Measurements from ENCODE around the gene XKR3.

XKR3 gene

DNA sequence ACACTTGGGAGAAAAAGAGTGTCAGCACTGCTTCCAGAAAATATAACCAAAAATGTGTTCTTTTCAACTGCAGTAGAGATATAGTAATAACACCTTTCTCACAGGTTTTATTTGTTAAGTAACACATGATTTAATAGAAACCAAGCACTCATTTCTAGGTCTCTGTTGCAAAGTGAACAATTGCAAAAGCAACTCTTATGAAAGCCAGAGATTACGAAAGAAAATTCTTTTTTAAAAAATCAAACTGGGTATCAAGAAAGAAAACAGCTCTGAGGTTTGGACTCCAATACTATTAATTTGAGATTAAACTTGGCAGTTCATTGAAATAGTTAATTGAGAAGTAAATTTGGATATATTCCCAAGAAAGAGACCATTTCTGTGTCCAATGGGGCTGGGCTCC, 9.8 kb upstream of the XKR3 start:
- Histone ChIP-seq H3K9me3 (ENCODE audit: control insufficient read depth, insufficient read depth, low read depth, low read length) (no peaks in the 10 kb centered on the region), H3K9ac (ENCODE audit: low read length) (no peak overlapping the region), H3K27me3 (ENCODE audit: control insufficient read depth, insufficient read depth, low read length) (no peaks in the 10 kb centered on the region), H3K4me1 (ENCODE audit: control insufficient read depth, insufficient read depth, low read length) (no peaks in the 10 kb centered on the region), H3K27ac (ENCODE audit: low read depth, low read length) (no peak overlapping the region), H3K4me3 (ENCODE audit: low read depth, low read length) (no peak overlapping the region), H3K36me3 (ENCODE audit: control insufficient read depth, insufficient read depth, low read length) (no peaks in the 10 kb centered on the region)

DNA sequence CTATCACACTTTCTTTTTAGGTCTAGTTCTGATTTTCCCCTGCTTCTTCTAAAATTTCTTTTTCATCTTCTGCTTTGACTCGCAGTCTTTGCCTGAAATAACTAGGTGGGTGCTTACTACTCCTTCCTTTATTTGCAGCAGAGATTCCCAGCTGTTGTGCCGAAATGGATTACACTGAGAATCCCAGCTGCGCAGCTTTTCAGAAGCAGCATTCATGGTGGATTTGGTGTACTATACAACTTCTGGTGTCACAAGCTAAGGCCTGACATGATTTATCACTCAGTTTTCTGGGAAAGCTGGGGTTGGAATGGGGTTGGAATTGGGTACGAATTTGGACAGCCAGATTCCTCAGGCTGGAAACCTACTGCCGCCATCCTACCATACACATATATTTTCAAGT, 6.0 kb upstream of the XKR3 start:
- H3K27me3 ChIP-seq (ENCODE audit: control insufficient read depth, insufficient read depth, low read length) = no peaks in the 10 kb centered on the region
- no peak overlapping the region for H3K27ac ChIP-seq (ENCODE audit: low read depth, low read length)
- H3K4me3 ChIP-seq (ENCODE audit: low read depth, low read length) = no peak overlapping the region
- H3K9me3 ChIP-seq (ENCODE audit: control insufficient read depth, insufficient read depth, low read depth, low read length) = no peaks in the 10 kb centered on the region
- H3K36me3 ChIP-seq (ENCODE audit: control insufficient read depth, insufficient read depth, low read length) = no peaks in the 10 kb centered on the region
- no peak overlapping the region for H3K9ac ChIP-seq (ENCODE audit: low read length)
- H3K4me1 ChIP-seq (ENCODE audit: control insufficient read depth, insufficient read depth, low read length) = no peaks in the 10 kb centered on the region

DNA sequence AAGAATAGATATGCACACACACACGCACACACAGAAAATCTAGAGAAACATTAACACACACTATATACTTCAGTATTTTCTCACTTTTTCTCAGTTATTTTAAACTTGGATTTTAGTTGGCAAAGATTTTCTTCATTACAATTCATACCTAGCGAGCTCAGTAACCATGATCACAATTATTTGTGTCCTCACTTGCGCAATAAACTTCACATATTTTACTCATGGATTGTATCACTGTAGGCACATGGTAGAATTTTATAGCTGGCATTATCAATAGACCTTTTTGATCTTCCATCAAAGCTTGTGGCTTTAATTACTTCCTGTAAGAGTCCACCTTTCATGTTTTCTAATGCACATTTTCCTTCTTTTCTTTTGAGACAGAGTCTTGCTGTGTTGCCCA, 4.8 kb upstream of the XKR3 start:
- Histone ChIP-seq H3K36me3 (ENCODE audit: control insufficient read depth, insufficient read depth, low read length) (no peaks in the 10 kb centered on the region), H3K4me1 (ENCODE audit: control insufficient read depth, insufficient read depth, low read length) (peaks cover 6% of the 10 kb centered on the region), H3K27me3 (ENCODE audit: control insufficient read depth, insufficient read depth, low read length) (no peaks in the 10 kb centered on the region), H3K9me3 (ENCODE audit: control insufficient read depth, insufficient read depth, low read depth, low read length) (no peaks in the 10 kb centered on the region), H3K27ac (ENCODE audit: low read depth, low read length) (no peak overlapping the region), H3K4me3 (ENCODE audit: low read depth, low read length) (no peak overlapping the region), H3K9ac (ENCODE audit: low read length) (no peak overlapping the region)

DNA sequence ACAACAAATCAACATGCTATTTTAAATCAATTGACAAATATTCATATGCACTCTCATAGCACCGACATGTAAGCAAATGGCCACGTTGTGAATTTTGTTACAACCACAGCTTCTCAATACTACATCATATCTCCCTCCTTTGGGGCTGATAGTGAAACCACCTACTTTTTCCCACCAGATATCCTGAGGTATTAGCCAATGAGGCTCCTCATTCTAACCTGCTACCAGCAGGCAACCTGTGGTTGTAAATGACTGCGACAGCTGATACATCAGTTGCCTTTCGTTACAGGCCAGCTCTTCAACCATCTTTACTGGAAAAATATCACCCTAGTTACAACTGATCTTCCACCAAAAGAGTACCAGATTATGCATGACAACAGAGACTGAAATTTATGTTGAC, 3.7 kb upstream of the XKR3 start:
- no peaks in the 10 kb centered on the region for H3K36me3 ChIP-seq (ENCODE audit: control insufficient read depth, insufficient read depth, low read length)
- H3K27ac ChIP-seq (ENCODE audit: low read depth, low read length) = no peak overlapping the region
- no peak overlapping the region for H3K4me3 ChIP-seq (ENCODE audit: low read depth, low read length)
- H3K27me3 ChIP-seq (ENCODE audit: control insufficient read depth, insufficient read depth, low read length) = no peaks in the 10 kb centered on the region
- H3K9ac ChIP-seq (ENCODE audit: low read length) = no peak overlapping the region
- H3K9me3 ChIP-seq (ENCODE audit: control insufficient read depth, insufficient read depth, low read depth, low read length) = no peaks in the 10 kb centered on the region
- peaks cover 10% of the 10 kb centered on the region for H3K4me1 ChIP-seq (ENCODE audit: control insufficient read depth, insufficient read depth, low read length)

DNA sequence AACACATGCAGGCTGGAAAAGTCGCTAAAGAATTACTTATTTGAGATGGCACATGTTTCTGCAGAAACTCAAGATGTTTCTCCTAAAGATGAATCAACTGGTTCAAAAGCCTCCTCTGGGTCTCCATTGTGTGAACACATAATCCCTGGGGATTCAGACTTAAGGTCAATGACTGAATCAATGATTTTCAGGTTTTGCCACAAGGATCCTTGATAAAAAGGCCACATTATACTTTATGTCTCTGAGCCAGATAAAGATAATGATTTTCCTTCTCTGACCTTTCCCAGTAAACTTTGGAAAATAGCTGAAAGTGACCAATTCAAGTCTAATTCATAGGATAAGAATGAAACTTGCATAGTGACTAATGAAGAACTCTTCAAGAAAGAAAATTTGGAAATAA, 2.3 kb upstream of the XKR3 start:
- H3K4me1 ChIP-seq (ENCODE audit: control insufficient read depth, insufficient read depth, low read length) = peaks cover 10% of the 10 kb centered on the region
- no peak overlapping the region for H3K27ac ChIP-seq (ENCODE audit: low read depth, low read length)
- H3K9me3 ChIP-seq (ENCODE audit: control insufficient read depth, insufficient read depth, low read depth, low read length) = no peaks in the 10 kb centered on the region
- no peaks in the 10 kb centered on the region for H3K36me3 ChIP-seq (ENCODE audit: control insufficient read depth, insufficient read depth, low read length)
- H3K27me3 ChIP-seq (ENCODE audit: control insufficient read depth, insufficient read depth, low read length) = no peaks in the 10 kb centered on the region
- H3K4me3 ChIP-seq (ENCODE audit: low read depth, low read length) = no peak overlapping the region
- no peak overlapping the region for H3K9ac ChIP-seq (ENCODE audit: low read length)

DNA sequence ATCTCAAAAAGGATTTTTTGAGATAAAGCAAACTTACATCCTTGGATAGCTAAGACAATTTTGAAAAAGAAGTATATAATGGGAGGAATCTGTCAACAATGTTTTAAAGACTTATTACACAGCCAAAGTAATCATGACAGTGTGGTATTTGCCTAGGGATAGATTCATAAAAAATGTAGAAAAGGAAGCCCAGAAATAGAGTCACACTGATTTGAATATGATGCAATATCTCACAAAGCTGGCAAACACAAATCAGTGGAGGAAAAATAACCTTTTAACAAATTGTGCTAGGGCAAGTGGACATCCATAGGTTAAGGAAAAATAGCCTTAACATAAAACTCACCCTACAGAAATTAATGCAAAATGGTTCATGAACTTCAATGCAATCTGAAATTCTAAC, 6.0 kb downstream of the XKR3 start:
- no peaks in the 10 kb centered on the region for H3K9me3 ChIP-seq (ENCODE audit: control insufficient read depth, insufficient read depth, low read depth, low read length)
- no peak overlapping the region for H3K27ac ChIP-seq (ENCODE audit: low read depth, low read length)
- H3K4me3 ChIP-seq (ENCODE audit: low read depth, low read length) = no peak overlapping the region
- H3K9ac ChIP-seq (ENCODE audit: low read length) = no peak overlapping the region
- no peaks in the 10 kb centered on the region for H3K4me1 ChIP-seq (ENCODE audit: control insufficient read depth, insufficient read depth, low read length)
- H3K27me3 ChIP-seq (ENCODE audit: control insufficient read depth, insufficient read depth, low read length) = no peaks in the 10 kb centered on the region
- H3K36me3 ChIP-seq (ENCODE audit: control insufficient read depth, insufficient read depth, low read length) = no peaks in the 10 kb centered on the region

DNA sequence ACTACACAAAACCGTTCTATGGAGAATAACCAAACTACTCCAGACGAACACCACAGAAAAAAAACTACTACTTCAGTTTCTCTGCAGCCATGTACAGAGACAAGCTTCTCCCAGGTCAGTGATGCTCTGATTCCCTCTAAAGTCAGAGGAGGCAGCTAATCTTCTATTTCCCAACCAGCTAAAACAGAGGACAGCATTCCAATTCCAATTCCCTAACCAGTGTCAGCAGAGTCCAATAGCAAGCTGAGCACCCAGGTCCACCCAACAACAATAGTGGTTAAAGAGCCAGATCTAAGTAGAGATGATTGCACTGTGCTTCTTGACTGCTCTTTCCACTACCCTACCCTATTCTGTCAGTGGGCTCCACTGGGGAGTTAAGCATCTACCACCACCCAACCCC, 6.7 kb downstream of the XKR3 start:
- no peaks in the 10 kb centered on the region for H3K4me1 ChIP-seq (ENCODE audit: control insufficient read depth, insufficient read depth, low read length)
- H3K9ac ChIP-seq (ENCODE audit: low read length) = no peak overlapping the region
- H3K4me3 ChIP-seq (ENCODE audit: low read depth, low read length) = no peak overlapping the region
- no peak overlapping the region for H3K27ac ChIP-seq (ENCODE audit: low read depth, low read length)
- H3K36me3 ChIP-seq (ENCODE audit: control insufficient read depth, insufficient read depth, low read length) = no peaks in the 10 kb centered on the region
- no peaks in the 10 kb centered on the region for H3K9me3 ChIP-seq (ENCODE audit: control insufficient read depth, insufficient read depth, low read depth, low read length)
- H3K27me3 ChIP-seq (ENCODE audit: control insufficient read depth, insufficient read depth, low read length) = no peaks in the 10 kb centered on the region

DNA sequence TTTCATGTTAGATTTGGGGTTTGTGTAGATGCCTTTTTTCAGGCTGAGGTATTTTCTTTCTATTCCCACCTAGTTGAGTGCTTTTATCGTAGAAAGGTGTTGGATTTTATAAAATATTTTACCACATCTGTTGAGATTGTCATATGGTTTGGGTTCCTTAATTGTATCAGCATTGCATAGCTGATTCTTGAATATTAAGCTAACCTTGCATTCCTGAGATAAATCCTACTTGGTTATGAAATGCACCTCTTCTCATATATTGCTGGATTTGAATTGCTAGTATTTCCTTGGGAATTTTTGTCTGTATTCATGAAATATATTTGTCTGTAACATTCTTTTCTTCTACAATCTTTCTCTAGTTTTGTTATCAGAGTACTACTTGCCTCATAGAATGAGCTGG, 10.1 kb downstream of the XKR3 start:
- Histone ChIP-seq H3K27me3 (ENCODE audit: control insufficient read depth, insufficient read depth, low read length) (no peaks in the 10 kb centered on the region), H3K9me3 (ENCODE audit: control insufficient read depth, insufficient read depth, low read depth, low read length) (no peaks in the 10 kb centered on the region), H3K36me3 (ENCODE audit: control insufficient read depth, insufficient read depth, low read length) (no peaks in the 10 kb centered on the region), H3K4me3 (ENCODE audit: low read depth, low read length) (no peak overlapping the region), H3K4me1 (ENCODE audit: control insufficient read depth, insufficient read depth, low read length) (no peaks in the 10 kb centered on the region), H3K27ac (ENCODE audit: low read depth, low read length) (no peak overlapping the region), H3K9ac (ENCODE audit: low read length) (no peak overlapping the region)

DNA sequence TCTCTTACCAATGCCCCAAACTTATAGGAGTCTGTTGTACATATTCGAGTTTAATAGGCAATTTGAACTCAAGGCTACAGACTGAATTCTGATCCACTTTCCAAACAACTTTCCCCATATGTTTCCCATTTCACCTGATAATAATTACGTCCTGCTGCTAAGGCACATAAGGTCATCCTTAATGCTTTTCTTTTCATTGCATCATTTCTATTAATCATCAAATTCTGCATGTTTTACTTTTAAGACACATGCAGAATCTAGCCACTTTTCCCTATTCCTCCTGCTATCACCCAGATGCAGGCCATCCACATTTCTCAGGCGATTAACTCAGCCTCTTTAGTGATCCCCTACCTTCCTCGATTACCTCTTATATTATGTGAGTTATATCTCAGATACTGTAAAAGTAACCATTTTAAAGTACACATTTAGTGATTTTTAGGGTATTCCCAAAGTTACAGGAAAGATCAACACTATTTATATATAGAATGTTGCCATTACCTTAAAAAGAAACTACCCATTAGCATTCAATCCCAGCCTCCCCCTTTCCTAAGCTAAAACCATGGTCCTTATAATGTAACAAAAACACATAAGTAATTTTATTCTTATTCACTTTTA, 14.9 kb downstream of the XKR3 start:
- no peaks in the 10 kb centered on the region for H3K36me3 ChIP-seq (ENCODE audit: control insufficient read depth, insufficient read depth, low read length)
- H3K9ac ChIP-seq (ENCODE audit: low read length) = no peak overlapping the region
- H3K27ac ChIP-seq (ENCODE audit: low read depth, low read length) = no peak overlapping the region
- H3K27me3 ChIP-seq (ENCODE audit: control insufficient read depth, insufficient read depth, low read length) = no peaks in the 10 kb centered on the region
- H3K9me3 ChIP-seq (ENCODE audit: control insufficient read depth, insufficient read depth, low read depth, low read length) = no peaks in the 10 kb centered on the region
- no peak overlapping the region for H3K4me3 ChIP-seq (ENCODE audit: low read depth, low read length)
- H3K4me1 ChIP-seq (ENCODE audit: control insufficient read depth, insufficient read depth, low read length) = peaks cover 23% of the 10 kb centered on the region

DNA sequence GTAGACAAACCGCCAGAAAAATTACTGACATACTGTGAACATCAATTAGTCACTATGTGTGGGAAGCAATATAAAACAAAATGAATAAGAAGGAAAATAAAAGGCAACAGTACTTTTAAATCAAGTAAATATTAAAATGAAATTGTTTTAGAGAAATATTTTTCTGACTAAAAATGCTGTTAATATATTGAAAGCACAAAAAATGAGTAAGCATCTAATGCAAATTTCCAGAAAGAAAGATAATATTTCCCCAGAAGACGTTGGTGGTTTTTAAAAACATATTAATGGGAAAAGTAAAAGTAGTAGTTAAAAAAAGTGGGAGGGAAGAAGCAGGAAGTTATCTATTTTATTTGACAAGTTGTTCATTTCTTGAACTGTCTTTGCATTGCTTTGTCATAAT, 16.5 kb downstream of the XKR3 start:
- H3K36me3 ChIP-seq (ENCODE audit: control insufficient read depth, insufficient read depth, low read length) = no peaks in the 10 kb centered on the region
- H3K4me1 ChIP-seq (ENCODE audit: control insufficient read depth, insufficient read depth, low read length) = peaks cover 23% of the 10 kb centered on the region
- H3K9ac ChIP-seq (ENCODE audit: low read length) = no peak overlapping the region
- no peaks in the 10 kb centered on the region for H3K27me3 ChIP-seq (ENCODE audit: control insufficient read depth, insufficient read depth, low read length)
- H3K27ac ChIP-seq (ENCODE audit: low read depth, low read length) = no peak overlapping the region
- no peak overlapping the region for H3K4me3 ChIP-seq (ENCODE audit: low read depth, low read length)
- no peaks in the 10 kb centered on the region for H3K9me3 ChIP-seq (ENCODE audit: control insufficient read depth, insufficient read depth, low read depth, low read length)

DNA sequence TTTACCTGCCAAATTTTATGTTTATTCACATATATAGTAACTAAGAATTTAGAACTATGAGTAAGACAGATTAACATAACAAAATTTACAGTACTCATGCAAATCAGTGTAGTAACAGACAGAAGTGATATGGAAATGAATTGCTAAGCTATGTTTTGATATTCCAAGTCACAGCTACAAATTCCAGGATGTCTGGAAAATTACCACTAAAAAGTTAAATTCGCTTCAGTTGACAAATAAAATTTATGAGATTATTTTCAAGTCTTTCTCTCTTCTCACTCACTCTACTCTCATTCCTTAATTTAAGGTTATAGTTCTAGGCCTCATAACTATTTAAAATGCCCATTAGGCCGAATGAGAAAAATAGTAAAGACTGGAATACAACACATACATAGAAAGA, 18.1 kb downstream of the XKR3 start:
- Histone ChIP-seq H3K27me3 (ENCODE audit: control insufficient read depth, insufficient read depth, low read length) (no peaks in the 10 kb centered on the region), H3K9ac (ENCODE audit: low read length) (no peak overlapping the region), H3K4me1 (ENCODE audit: control insufficient read depth, insufficient read depth, low read length) (peaks cover 23% of the 10 kb centered on the region), H3K9me3 (ENCODE audit: control insufficient read depth, insufficient read depth, low read depth, low read length) (no peaks in the 10 kb centered on the region), H3K4me3 (ENCODE audit: low read depth, low read length) (no peak overlapping the region), H3K27ac (ENCODE audit: low read depth, low read length) (peak overlapping the region; percentile 67), H3K36me3 (ENCODE audit: control insufficient read depth, insufficient read depth, low read length) (no peaks in the 10 kb centered on the region)

DNA sequence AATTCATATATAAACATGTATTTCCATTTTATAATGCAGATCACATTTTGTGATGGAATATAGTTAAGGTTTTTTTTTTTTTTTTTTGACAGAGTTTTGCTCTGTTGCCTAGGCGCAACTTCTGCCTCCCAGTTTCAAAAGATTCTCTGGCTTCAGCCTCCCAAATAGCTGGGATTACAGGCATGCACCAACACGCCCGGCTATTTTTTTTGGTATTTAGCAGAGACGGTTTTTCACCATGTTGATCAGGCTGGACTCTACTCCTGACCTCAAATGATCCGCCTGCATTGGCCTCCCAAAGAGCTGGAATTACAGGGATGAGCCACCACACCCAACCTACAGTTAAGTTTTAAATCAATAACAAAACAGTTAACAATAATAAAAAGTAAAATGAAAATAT, 18.8 kb downstream of the XKR3 start:
- Histone ChIP-seq H3K27ac (ENCODE audit: low read depth, low read length) (peak overlapping the region; percentile 67), H3K4me3 (ENCODE audit: low read depth, low read length) (no peak overlapping the region), H3K9ac (ENCODE audit: low read length) (no peak overlapping the region), H3K9me3 (ENCODE audit: control insufficient read depth, insufficient read depth, low read depth, low read length) (no peaks in the 10 kb centered on the region), H3K4me1 (ENCODE audit: control insufficient read depth, insufficient read depth, low read length) (peaks cover 23% of the 10 kb centered on the region), H3K36me3 (ENCODE audit: control insufficient read depth, insufficient read depth, low read length) (no peaks in the 10 kb centered on the region), H3K27me3 (ENCODE audit: control insufficient read depth, insufficient read depth, low read length) (no peaks in the 10 kb centered on the region)
